BLaER1 (cell line): Measurements from ENCODE around the gene RIC8B.

Experiments used
- H3K27ac ChIP-seq: shearing (Covaris generic); formaldehyde crosslinking; 2 replicates; pipeline ENCODE4 v1.8.1; 2022
- H3K27me3 ChIP-seq: shearing (Covaris generic); formaldehyde crosslinking; 2 replicates; pipeline ENCODE4 v1.8.1; 2022
- H3K36me3 ChIP-seq: shearing (Covaris generic); formaldehyde crosslinking; 2 replicates; pipeline ENCODE4 v1.8.1; 2022
- H3K4me1 ChIP-seq: shearing (Covaris generic); formaldehyde crosslinking; 2 replicates; pipeline ENCODE4 v1.8.1; 2022
- H3K4me2 ChIP-seq: shearing (Covaris generic); formaldehyde crosslinking; 2 replicates; pipeline ENCODE4 v1.8.1; 2022
- H3K4me3 ChIP-seq: shearing (Covaris generic); formaldehyde crosslinking; 2 replicates; pipeline ENCODE4 v1.8.1; 2022
- H3K9ac ChIP-seq: shearing (Covaris generic); formaldehyde crosslinking; 2 replicates; pipeline ENCODE4 v1.8.1; 2022
- H3K9me3 ChIP-seq: shearing (Covaris generic); formaldehyde crosslinking; 2 replicates; pipeline ENCODE4 v1.8.1; 2022
- H4K20me1 ChIP-seq: shearing (Covaris generic); formaldehyde crosslinking; 2 replicates; pipeline ENCODE4 v1.8.1; 2022
- Cebpa-rat ChIP-seq: shearing (Covaris generic); IDR thresholded peaks from 2 replicates; pipeline ENCODE4 v1.8.1; 2022

RIC8B gene

GRCh38 chr12:106801167-106801708, 26.8 kb downstream of the RIC8B start:
- Histone ChIP-seq H3K27me3 (no peaks in the 10 kb centered on the region), H3K36me3 (peaks cover 34% of the 10 kb centered on the region), H3K9me3 (no peaks in the 10 kb centered on the region), H3K4me2 (no peak overlapping the region), H4K20me1 (no peaks in the 10 kb centered on the region), H3K27ac (no peak overlapping the region), H3K9ac (no peak overlapping the region), H3K4me1 (no peaks in the 10 kb centered on the region), H3K4me3 (no peak overlapping the region)
- no peak for TF ChIP-seq Cebpa-rat

DNA sequence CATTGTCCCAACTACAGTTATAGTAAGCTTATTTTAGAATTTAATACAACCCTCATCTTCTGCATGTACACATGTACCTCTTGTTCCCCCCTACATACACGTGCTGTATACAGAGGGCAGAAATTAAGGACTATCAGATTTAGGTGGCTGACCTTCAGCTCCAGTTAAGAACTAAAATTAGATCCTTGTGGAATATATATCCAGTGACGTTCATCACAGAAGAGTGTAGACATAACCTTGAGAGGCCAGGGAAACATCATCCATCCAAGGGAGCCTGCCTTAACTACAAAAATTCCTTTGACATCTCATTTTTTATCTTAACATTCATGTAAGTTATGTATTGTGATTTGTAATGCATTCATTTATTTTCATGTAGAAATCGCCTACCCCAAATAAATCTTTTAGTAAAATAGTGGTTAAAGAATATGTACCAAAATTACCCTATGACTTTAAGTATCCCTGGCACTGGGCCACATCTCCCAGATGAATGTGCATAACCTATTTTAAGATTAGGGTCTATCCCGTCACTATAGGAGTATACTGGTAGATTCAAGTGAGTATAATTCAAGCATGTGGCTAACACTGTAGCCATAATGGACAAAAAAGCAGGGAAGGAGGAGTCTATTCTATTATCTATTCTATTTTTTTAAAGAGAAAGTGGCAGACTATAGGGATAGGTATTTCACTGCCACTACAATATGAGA, 27.5 kb downstream of the RIC8B start:
- no peaks in the 10 kb centered on the region for H3K4me1 ChIP-seq
- no peaks in the 10 kb centered on the region for H3K9me3 ChIP-seq
- H3K36me3 ChIP-seq: peaks cover 41% of the 10 kb centered on the region
- H3K4me2 ChIP-seq: no peak overlapping the region
- H3K27ac ChIP-seq: no peak overlapping the region
- H3K27me3 ChIP-seq: no peaks in the 10 kb centered on the region
- H3K4me3 ChIP-seq: no peak overlapping the region
- no peak for TF ChIP-seq Cebpa-rat
- no peaks in the 10 kb centered on the region for H4K20me1 ChIP-seq
- H3K9ac ChIP-seq: no peak overlapping the region

DNA sequence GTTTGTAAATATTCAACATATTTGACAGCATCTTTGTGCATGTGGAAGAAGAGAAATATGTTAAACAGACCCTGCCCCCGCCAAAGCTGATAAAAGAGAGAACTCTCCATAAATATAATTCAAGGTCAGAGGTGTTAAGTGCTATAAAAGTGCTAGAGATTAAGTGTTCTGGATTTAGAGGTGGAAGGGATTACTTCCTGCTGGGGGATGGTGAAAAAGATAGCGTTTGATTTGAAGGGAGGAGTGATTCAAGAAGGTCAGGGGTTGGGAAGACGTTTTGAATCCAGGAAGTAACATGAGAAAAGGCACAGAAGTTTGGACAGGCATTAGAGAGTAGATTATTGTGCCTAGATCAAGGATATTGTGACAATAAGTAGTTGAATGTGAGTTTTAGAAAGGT, 30.2 kb downstream of the RIC8B start:
- H3K27me3 ChIP-seq: no peaks in the 10 kb centered on the region
- H3K4me1 ChIP-seq: no peaks in the 10 kb centered on the region
- no peak overlapping the region for H3K9ac ChIP-seq
- H3K4me2 ChIP-seq: no peak overlapping the region
- no peak for TF ChIP-seq Cebpa-rat
- no peaks in the 10 kb centered on the region for H3K9me3 ChIP-seq
- no peaks in the 10 kb centered on the region for H4K20me1 ChIP-seq
- no peak overlapping the region for H3K27ac ChIP-seq
- peaks cover 41% of the 10 kb centered on the region for H3K36me3 ChIP-seq
- no peak overlapping the region for H3K4me3 ChIP-seq

GRCh38 chr12:106814714-106815113, 40.2 kb downstream of the RIC8B start:
- Histone ChIP-seq H3K27ac (no peak overlapping the region), H3K4me3 (no peak overlapping the region), H3K9ac (no peak overlapping the region), H4K20me1 (no peaks in the 10 kb centered on the region), H3K9me3 (no peaks in the 10 kb centered on the region), H3K36me3 (peaks cover 44% of the 10 kb centered on the region), H3K4me1 (no peaks in the 10 kb centered on the region), H3K27me3 (no peaks in the 10 kb centered on the region), H3K4me2 (no peak overlapping the region)
- TF ChIP-seq Cebpa-rat: no peak

DNA sequence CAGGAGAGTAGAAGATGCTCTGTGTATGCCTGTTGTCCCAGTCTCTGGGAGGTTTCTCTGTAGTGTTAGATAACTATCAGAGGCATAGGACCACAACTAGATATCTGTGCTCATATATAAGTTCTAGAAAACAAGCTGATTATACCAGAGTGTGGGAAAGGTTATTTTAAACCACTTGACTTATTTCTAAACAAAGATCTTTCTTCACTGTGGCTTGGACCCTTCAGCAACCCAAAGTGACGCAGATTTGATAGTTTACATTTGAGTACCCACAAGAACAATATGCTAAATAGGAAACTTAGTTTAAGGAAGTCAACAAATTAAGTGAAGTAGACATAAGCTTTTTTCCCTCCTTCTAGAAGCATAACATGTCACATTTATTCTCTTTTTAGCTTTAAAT, 41.3 kb downstream of the RIC8B start:
- Histone ChIP-seq H3K27ac (no peak overlapping the region), H3K9ac (no peak overlapping the region), H4K20me1 (no peaks in the 10 kb centered on the region), H3K27me3 (no peaks in the 10 kb centered on the region), H3K4me1 (no peaks in the 10 kb centered on the region), H3K4me2 (no peak overlapping the region), H3K9me3 (no peaks in the 10 kb centered on the region), H3K36me3 (peaks cover 46% of the 10 kb centered on the region), H3K4me3 (no peak overlapping the region)
- TF ChIP-seq Cebpa-rat: no peak

DNA sequence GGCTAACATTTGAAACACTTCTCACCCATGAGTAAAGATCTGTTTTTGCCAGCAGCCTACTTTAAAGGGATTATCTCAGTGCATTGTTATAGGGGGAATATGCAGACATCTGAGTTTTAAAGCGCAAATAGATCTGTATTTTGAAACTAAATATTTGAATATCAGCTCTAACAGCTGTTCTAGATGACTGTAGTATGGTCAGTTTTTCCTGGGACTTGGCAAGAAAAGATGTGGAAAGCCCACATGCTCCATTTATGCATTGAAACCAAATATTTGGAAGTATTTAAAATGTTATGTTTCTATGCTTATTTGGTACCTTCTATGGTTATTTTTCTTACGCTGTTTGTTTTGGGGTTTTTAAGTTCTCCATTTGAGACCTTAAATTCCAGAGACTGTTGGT, 41.7 kb downstream of the RIC8B start:
- Histone ChIP-seq H3K36me3 (peaks cover 46% of the 10 kb centered on the region), H3K27ac (no peak overlapping the region), H3K27me3 (no peaks in the 10 kb centered on the region)

DNA sequence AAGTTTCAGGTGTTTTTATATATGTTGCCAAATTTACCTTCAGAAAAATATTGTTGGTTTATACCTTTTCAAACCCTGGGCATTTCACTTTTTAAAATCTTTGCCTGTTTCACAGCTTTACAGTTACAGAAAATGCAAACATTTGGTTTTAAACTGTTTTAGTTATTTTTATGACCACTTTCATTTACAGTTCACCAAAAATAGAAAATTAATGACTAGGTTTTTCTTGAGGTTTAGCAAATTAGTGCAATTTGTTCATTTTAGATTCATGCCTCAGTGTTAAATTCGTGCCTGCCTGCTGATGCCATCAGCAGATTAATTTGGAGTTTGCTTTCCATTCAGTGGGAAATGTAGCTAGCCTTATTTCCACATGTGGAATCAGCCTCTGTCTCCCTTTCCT, 45.5 kb downstream of the RIC8B start:
- no peak overlapping the region for H3K4me2 ChIP-seq
- TF ChIP-seq Cebpa-rat: no peak
- H4K20me1 ChIP-seq: no peaks in the 10 kb centered on the region
- no peaks in the 10 kb centered on the region for H3K27me3 ChIP-seq
- H3K9ac ChIP-seq: no peak overlapping the region
- no peaks in the 10 kb centered on the region for H3K4me1 ChIP-seq
- no peak overlapping the region for H3K27ac ChIP-seq
- no peaks in the 10 kb centered on the region for H3K9me3 ChIP-seq
- peaks cover 58% of the 10 kb centered on the region for H3K36me3 ChIP-seq
- H3K4me3 ChIP-seq: no peak overlapping the region

More for the DNA sequence above, 41.7 kb downstream of the RIC8B start:
- H4K20me1 ChIP-seq: no peaks in the 10 kb centered on the region
- no peak overlapping the region for H3K4me2 ChIP-seq
- H3K4me3 ChIP-seq: no peak overlapping the region
- no peaks in the 10 kb centered on the region for H3K4me1 ChIP-seq
- no peaks in the 10 kb centered on the region for H3K9me3 ChIP-seq
- TF ChIP-seq Cebpa-rat: no peak
- H3K9ac ChIP-seq: no peak overlapping the region

- H3K9me3 ChIP-seq: no peaks in the 10 kb centered on the region
- no peaks in the 10 kb centered on the region for H3K4me1 ChIP-seq
- H3K4me3 ChIP-seq: no peak overlapping the region
- H3K27ac ChIP-seq: no peak overlapping the region
- H3K4me2 ChIP-seq: no peak overlapping the region
- no peak overlapping the region for H3K9ac ChIP-seq
- peaks cover 37% of the 10 kb centered on the region for H3K36me3 ChIP-seq
- H3K27me3 ChIP-seq: no peaks in the 10 kb centered on the region
- no peaks in the 10 kb centered on the region for H4K20me1 ChIP-seq
- no peak for TF ChIP-seq Cebpa-rat
Observed at GRCh38 chr12:106831699-106832098, 57.2 kb downstream of the RIC8B start.

DNA sequence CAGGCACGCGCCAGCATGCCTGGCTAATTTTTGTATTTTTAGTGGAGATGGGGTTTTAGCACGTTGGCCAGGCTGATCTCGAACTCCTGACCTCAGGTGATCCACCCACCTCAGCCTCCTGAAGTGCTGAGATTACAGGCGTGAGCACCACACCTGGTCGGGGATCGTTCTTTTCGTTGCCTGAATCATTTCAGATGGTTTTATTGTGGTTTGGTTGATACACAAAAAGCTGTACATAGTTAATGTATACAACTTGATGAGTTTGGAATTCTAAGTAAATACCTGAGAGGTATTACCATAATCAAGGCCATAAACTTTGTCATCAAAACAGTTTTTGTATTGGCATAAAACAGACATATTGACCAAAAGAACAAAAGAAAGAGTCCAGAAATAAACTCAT, 63.3 kb downstream of the RIC8B start:
- H4K20me1 ChIP-seq: peaks cover 21% of the 10 kb centered on the region; the same call in 1 of the 2 replicates
- H3K9me3 ChIP-seq: no peaks in the 10 kb centered on the region
- H3K4me1 ChIP-seq: peaks cover 26% of the 10 kb centered on the region
- no peak overlapping the region for H3K9ac ChIP-seq
- H3K27me3 ChIP-seq: no peaks in the 10 kb centered on the region
- peaks cover 30% of the 10 kb centered on the region for H3K36me3 ChIP-seq
- H3K4me3 ChIP-seq: no peak overlapping the region
- no peak overlapping the region for H3K4me2 ChIP-seq
- TF ChIP-seq Cebpa-rat: no peak
- H3K27ac ChIP-seq: no peak overlapping the region

- Histone ChIP-seq H3K9me3 (no peaks in the 10 kb centered on the region), H3K4me3 (no peak overlapping the region), H3K4me1 (peaks cover 26% of the 10 kb centered on the region), H3K36me3 (peaks cover 38% of the 10 kb centered on the region), H3K4me2 (no peak overlapping the region), H3K9ac (0 out of 2 replicates have a peak overlapping the region, but pooled peaks have one; percentile 27), H4K20me1 (peaks cover 21% of the 10 kb centered on the region; the same call in 1 of the 2 replicates), H3K27me3 (no peaks in the 10 kb centered on the region), H3K27ac (no peak overlapping the region)
- no peak for TF ChIP-seq Cebpa-rat
Observed at GRCh38 chr12:106839333-106839732, 64.9 kb downstream of the RIC8B start.
